ENCODE results near the gene UBE2V1. TPM values are rescaled to one million over a fixed set of nuclear protein-coding genes. Genes with fewer than 3 reads are reported as not detected.

The UBE2V1 gene
- total and polyA plus RNA-seq, 2 of the 13 experiments (the other 11 are each of a cell fraction or from before 2014, with no cell fraction given), result 81.3 to 132 TPM

DNA sequence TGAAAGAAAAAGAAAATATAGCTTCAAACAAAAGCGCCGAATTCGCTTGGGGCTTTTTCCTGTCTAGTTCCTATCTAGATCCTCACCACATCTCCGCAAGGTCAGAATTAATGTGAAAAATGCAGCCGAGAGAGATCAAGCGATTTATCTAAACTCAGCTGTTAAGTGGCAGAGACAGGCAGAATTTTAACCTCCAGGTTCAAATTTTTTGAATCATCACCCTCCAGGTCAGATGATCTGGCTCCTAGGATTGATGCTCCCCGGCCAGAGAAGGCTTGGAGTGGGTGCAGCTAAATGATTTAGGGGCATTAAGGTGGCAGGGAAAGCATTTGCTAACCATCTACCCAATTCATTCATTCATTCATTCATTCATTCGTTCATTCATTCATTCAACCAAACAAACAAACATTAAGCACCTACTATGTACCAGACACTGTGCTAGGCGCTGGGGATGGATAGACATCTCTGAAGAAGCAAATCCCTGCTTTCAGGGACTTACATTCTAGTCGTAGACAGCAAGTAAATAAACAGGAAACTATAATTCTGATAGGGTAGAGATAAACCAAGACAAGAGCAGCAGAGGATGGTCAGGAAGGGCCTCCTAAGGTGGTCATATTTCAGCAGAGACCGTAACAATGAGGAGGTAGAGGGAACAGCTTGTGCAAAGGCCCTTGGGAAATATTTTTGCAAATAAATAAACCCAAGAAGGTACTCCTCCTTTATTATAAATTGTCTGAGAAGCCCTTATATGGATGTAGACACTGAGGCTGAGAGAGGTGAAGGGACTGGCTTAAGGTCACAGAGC is 672 bp upstream of the UBE2V1 start (continued):
- TF ChIP-seq ZBTB40 (IDR thresholded peaks at IDR 0.05) (no peak), ZBTB40 (CRISPR knock-in tag; IDR thresholded peaks at IDR 0.05) (no peak), HDAC1 (CRISPR knock-in tag; IDR thresholded peaks at IDR 0.05) (no peak), ZNF773 (CRISPR knock-in tag; IDR thresholded peaks at IDR 0.05; ENCODE audit: borderline replicate concordance) (no peak), ZNF672 (CRISPR knock-in tag; IDR thresholded peaks at IDR 0.05) (no peak), ZNF770 (CRISPR knock-in tag; IDR thresholded peaks at IDR 0.05) (no peak), PHF5A (CRISPR knock-in tag; IDR thresholded peaks at IDR 0.05; ENCODE audit: low read depth, unreplicated experiment) (no peak), TBP (CRISPR knock-in tag; IDR thresholded peaks at IDR 0.05) (no peak), ZNF296 (CRISPR knock-in tag; conservative IDR thresholded peaks at IDR 0.05) (no peak), KLF11 (CRISPR knock-in tag; IDR thresholded peaks at IDR 0.05) (no peak), ZFP36L2 (CRISPR knock-in tag; IDR thresholded peaks at IDR 0.05) (no peak), CBX1 (IDR thresholded peaks at IDR 0.05; ENCODE audit: low read depth) (no peak), CHD4 (IDR thresholded peaks at IDR 0.05; ENCODE audit: borderline replicate concordance, low read length) (peak; percentile 52; the same call in 1 of the 2 replicates)
- TF ChIP-seq, protein P1, sequence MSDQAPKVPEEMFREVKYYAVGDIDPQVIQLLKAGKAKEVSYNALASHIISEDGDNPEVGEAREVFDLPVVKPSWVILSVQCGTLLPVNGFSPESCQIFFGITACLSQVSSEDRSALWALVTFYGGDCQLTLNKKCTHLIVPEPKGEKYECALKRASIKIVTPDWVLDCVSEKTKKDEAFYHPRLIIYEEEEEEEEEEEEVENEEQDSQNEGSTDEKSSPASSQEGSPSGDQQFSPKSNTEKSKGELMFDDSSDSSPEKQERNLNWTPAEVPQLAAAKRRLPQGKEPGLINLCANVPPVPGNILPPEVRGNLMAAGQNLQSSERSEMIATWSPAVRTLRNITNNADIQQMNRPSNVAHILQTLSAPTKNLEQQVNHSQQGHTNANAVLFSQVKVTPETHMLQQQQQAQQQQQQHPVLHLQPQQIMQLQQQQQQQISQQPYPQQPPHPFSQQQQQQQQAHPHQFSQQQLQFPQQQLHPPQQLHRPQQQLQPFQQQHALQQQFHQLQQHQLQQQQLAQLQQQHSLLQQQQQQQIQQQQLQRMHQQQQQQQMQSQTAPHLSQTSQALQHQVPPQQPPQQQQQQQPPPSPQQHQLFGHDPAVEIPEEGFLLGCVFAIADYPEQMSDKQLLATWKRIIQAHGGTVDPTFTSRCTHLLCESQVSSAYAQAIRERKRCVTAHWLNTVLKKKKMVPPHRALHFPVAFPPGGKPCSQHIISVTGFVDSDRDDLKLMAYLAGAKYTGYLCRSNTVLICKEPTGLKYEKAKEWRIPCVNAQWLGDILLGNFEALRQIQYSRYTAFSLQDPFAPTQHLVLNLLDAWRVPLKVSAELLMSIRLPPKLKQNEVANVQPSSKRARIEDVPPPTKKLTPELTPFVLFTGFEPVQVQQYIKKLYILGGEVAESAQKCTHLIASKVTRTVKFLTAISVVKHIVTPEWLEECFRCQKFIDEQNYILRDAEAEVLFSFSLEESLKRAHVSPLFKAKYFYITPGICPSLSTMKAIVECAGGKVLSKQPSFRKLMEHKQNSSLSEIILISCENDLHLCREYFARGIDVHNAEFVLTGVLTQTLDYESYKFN (CRISPR knock-in tag; conservative IDR thresholded peaks at IDR 0.05), result 0 out of 2 replicates have a peak, but pooled peaks have one; percentile 5
